Measurements from ENCODE around the gene CLCNKB.

The CLCNKB gene

DNA sequence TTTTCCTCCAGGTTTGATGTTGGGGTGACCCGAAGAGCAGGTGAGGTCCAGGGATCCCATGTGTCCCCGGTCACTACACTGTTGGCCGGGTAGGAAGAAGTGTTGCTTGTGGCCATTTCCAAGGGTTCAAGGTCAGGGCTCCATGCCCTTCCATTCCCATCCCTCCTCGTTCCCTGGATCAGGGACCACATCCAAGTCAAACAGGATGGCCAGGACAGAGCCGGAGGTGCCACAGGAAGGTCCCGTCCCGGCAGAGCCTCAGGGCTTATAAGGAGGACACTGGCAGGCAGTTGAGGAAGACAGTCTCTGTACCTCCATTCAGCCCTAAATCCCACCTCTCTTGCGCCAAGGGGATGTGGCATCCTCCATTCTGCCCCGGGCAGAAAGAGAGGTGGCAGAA lies 51.9 kb downstream of the CLCNKB start:
- no peak for DNase-seq (ENCODE audit: low spot score)

DNA sequence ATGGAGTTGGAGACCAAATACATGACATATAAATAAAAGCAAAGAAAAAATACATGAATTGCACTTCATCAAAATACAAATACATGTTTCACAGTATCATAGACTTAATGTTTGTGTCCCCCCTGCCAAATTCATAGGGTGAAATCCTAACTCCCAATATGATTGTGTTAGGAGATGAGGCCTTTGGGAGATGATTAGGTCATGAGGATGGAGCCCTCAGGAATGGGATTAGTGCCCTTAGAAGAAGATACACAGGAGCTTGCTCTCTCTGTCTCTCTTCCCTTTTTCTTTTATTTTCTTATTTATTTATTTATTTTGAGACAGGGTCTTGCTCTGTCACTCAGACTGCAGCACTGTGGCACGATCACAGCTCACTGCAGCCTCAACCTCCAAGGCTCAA lies 55.8 kb downstream of the CLCNKB start:
- DNase-seq (ENCODE audit: low spot score), result no peak

DNA sequence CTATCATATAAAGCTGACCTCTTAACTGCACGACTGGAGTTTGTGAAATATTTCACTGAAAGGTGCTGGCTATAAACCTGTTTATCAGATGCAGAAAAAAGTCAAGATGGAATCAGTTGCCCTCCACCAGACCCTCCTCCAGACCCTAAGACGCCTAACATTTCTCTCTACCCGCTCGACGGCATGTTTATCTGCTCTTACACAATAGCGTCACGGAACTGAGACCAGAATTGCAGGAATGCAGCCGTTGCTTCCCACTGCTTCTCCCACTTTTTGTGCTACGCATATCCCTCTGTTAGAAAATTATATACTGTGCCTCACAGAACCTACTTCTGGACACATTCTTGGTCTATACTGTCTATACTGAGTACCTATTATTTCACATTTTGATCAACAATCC lies 58.0 kb downstream of the CLCNKB start:
- DNase-seq (ENCODE audit: low spot score), result no peak

Data from CD4-positive, alpha-beta T cell treated with Interleukin-15 for 4 hours (primary cell).